ENCODE measurements around the gene ME1. TPM values are rescaled to one million over a fixed set of nuclear protein-coding genes. Genes with fewer than 3 reads are reported as not detected.

Gene ME1
- total RNA-seq, 1 experiment from 2014 or later, result 17.8 TPM

GRCh38 chr6:83180426-83180950 lies 250.4 kb downstream of the ME1 start:
- H3K9me3 Mint-ChIP-seq (ENCODE audit: unreplicated experiment), result no peaks in the 10 kb centered on the region
- no peaks in the 10 kb centered on the region for H3K27me3 Mint-ChIP-seq (ENCODE audit: insufficient read depth, unreplicated experiment)
- CTCF ChIA-PET, result interaction anchor here (0.5 to 2.2 kb wide), 4 partner anchors 35 to 114 kb away, joined by 3 to 11 read pairs (median 3); partner anchors contain the start of gene DOP1A
- H3K27ac Mint-ChIP-seq (ENCODE audit: low read depth, unreplicated experiment), result peak overlapping the region; percentile 57
- H3K4me1 Mint-ChIP-seq (ENCODE audit: insufficient read depth, unreplicated experiment), result peaks cover 30% of the 10 kb centered on the region
- no peak overlapping the region for H3K4me3 Mint-ChIP-seq (ENCODE audit: unreplicated experiment)
- intact Hi-C loops (cut with micrococcal nuclease), result no loop called here
- no peak for DNase-seq (ENCODE audit: unreplicated experiment)
- no TSS peak for BruUV-seq (replicated peaks)
- no peak for TF ChIP-seq CTCF (IDR thresholded peaks at IDR 0.05; ENCODE audit: unreplicated experiment)
- peaks cover 84% of the 10 kb centered on the region for H3K36me3 Mint-ChIP-seq (ENCODE audit: insufficient read depth, unreplicated experiment)
- POLR2A ChIA-PET, result interaction anchor here (1.0 to 4.3 kb wide), 3 partner anchors 8 to 14 kb away, joined by 3 to 42 read pairs (median 4); partner anchors contain the start of genes PGM3 and RWDD2A

GRCh38 chr6:83176246-83176645 lies 254.6 kb downstream of the ME1 start:
- no peak for TF ChIP-seq CTCF (IDR thresholded peaks at IDR 0.05; ENCODE audit: unreplicated experiment)
- no TSS peak for BruUV-seq (replicated peaks)
- ChIA-PET CTCF (interaction anchor here (0.5 to 1.3 kb wide), 3 partner anchors 39 to 1689 kb away, joined by 3 to 4 read pairs (median 3); no protein-coding TSS in a partner anchor), POLR2A (no interaction called here)
- Mint-ChIP-seq H3K4me1 (ENCODE audit: insufficient read depth, unreplicated experiment) (no peaks in the 10 kb centered on the region), H3K27ac (ENCODE audit: low read depth, unreplicated experiment) (peak overlapping the region; percentile 21), H3K36me3 (ENCODE audit: insufficient read depth, unreplicated experiment) (peaks cover 80% of the 10 kb centered on the region), H3K4me3 (ENCODE audit: unreplicated experiment) (no peak overlapping the region), H3K9me3 (ENCODE audit: unreplicated experiment) (no peaks in the 10 kb centered on the region), H3K27me3 (ENCODE audit: insufficient read depth, unreplicated experiment) (no peaks in the 10 kb centered on the region)
- DNase-seq (ENCODE audit: unreplicated experiment), result no peak
- intact Hi-C loops (cut with micrococcal nuclease), result no loop called here

- intact Hi-C loops (cut with micrococcal nuclease), result no loop called here
- no peak overlapping the region for H3K4me3 Mint-ChIP-seq (ENCODE audit: unreplicated experiment)
- H3K27me3 Mint-ChIP-seq (ENCODE audit: insufficient read depth, unreplicated experiment), result no peaks in the 10 kb centered on the region
- POLR2A ChIA-PET, result no interaction called here
- H3K36me3 Mint-ChIP-seq (ENCODE audit: insufficient read depth, unreplicated experiment), result peaks cover 88% of the 10 kb centered on the region
- H3K9me3 Mint-ChIP-seq (ENCODE audit: unreplicated experiment), result no peaks in the 10 kb centered on the region
- no peaks in the 10 kb centered on the region for H3K4me1 Mint-ChIP-seq (ENCODE audit: insufficient read depth, unreplicated experiment)
- no TSS peak for BruUV-seq (replicated peaks)
- CTCF ChIA-PET, result interaction anchor here (0.6 to 2.7 kb wide), 5 partner anchors 13 to 115 kb away, joined by 3 to 21 read pairs (median 4); partner anchors contain the start of genes DOP1A and UBE3D
- H3K27ac Mint-ChIP-seq (ENCODE audit: low read depth, unreplicated experiment), result no peak overlapping the region
- TF ChIP-seq CTCF (IDR thresholded peaks at IDR 0.05; ENCODE audit: unreplicated experiment), result no peak
- DNase-seq (ENCODE audit: unreplicated experiment), result no peak
These were observed 261.3 kb downstream of the ME1 start for GRCh38 chr6:83169511-83169910.

GRCh38 chr6:83169106-83169505 lies 261.7 kb downstream of the ME1 start:
- Mint-ChIP-seq H3K27me3 (ENCODE audit: insufficient read depth, unreplicated experiment) (no peaks in the 10 kb centered on the region), H3K27ac (ENCODE audit: low read depth, unreplicated experiment) (no peak overlapping the region), H3K4me3 (ENCODE audit: unreplicated experiment) (no peak overlapping the region), H3K9me3 (ENCODE audit: unreplicated experiment) (no peaks in the 10 kb centered on the region), H3K4me1 (ENCODE audit: insufficient read depth, unreplicated experiment) (no peaks in the 10 kb centered on the region), H3K36me3 (ENCODE audit: insufficient read depth, unreplicated experiment) (peaks cover 88% of the 10 kb centered on the region)
- BruUV-seq (replicated peaks), result no TSS peak
- no peak for DNase-seq (ENCODE audit: unreplicated experiment)
- ChIA-PET POLR2A (no interaction called here), CTCF (interaction anchor here (0.6 to 2.7 kb wide), 5 partner anchors 13 to 115 kb away, joined by 3 to 21 read pairs (median 4); partner anchors contain the start of genes DOP1A and UBE3D)
- intact Hi-C loops (cut with micrococcal nuclease), result no loop called here
- no peak for TF ChIP-seq CTCF (IDR thresholded peaks at IDR 0.05; ENCODE audit: unreplicated experiment)
